Activated T-cell treated with anti-CD3 and anti-CD28 coated beads, Interleukin-2, amount 50 U/mL, for 24 hours (primary cell): ENCODE measurements around the gene FAM131B.

ENCODE experiments used
- DNase-seq: peaks from one replicate; pipeline ENCODE4 v3.0.0-alpha.2; 2020
- H3K27ac Mint-ChIP-seq: 2 replicates; pipeline ENCODE4 v1.8.0; 2020; ENCODE audit warnings: mild to moderate bottlenecking, mixed read lengths
- H3K27me3 Mint-ChIP-seq: 2 replicates; pipeline ENCODE4 v1.8.0; 2020; ENCODE audit warnings: mixed read lengths
- H3K36me3 Mint-ChIP-seq: 2 replicates; pipeline ENCODE4 v1.8.0; 2020; ENCODE audit warnings: low read depth, mixed read lengths
- H3K4me1 Mint-ChIP-seq: 2 replicates; pipeline ENCODE4 v1.8.0; 2020; ENCODE audit warnings: low read depth, mixed read lengths
- H3K4me3 Mint-ChIP-seq: 2 replicates; pipeline ENCODE4 v1.8.0; 2020; ENCODE audit warnings: mild to moderate bottlenecking, moderate library complexity, mixed read lengths
- H3K9me3 Mint-ChIP-seq: 2 replicates; pipeline ENCODE4 v1.8.0; 2020; ENCODE audit warnings: mixed read lengths

The FAM131B gene

DNA sequence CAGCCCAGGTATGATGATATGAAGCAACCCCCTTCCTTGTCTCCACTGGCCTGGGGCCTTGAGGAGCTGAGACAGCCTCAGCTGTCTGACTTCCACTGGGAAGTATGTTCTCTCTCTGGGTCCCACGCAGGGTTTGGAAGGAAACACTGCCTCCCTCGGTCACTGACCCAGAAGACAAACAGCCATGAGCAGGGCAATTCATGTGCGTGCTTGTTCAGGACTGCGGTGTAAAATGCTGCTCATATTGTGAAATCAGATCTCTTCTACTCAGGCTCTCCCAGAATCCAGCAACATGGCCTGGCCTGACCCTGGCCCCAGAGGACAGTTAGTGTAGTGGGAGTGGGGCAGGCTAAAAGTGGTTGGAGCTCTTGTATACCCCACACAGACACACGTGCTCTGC, 43.9 kb downstream of the FAM131B start:
- no peak for DNase-seq
- no peaks in the 10 kb centered on the region for H3K36me3 Mint-ChIP-seq
- no peak overlapping the region for H3K4me3 Mint-ChIP-seq
- H3K27ac Mint-ChIP-seq: peak overlapping the region; percentile 2
- no peaks in the 10 kb centered on the region for H3K9me3 Mint-ChIP-seq
- H3K4me1 Mint-ChIP-seq: no peaks in the 10 kb centered on the region
- no peaks in the 10 kb centered on the region for H3K27me3 Mint-ChIP-seq

DNA sequence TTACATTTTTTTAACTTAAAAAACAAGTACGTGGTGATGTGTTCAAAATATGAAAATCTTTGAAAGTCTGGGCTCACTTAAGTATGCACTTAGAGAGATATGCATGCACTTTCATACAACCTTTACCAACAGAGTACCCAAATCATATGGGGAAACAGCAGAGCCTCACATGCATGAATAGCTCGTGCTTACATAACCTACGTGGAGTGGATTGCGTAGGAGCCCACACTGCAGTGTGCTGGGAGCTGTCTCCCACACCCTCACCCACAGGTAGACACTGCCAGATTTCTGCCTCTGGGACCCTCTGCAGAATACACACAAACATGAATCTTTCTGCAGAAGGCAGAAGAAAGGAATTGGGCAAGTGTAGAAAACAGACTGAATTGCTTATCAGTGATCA, 46.0 kb downstream of the FAM131B start:
- no peak overlapping the region for H3K27ac Mint-ChIP-seq
- no peaks in the 10 kb centered on the region for H3K27me3 Mint-ChIP-seq
- no peak overlapping the region for H3K4me3 Mint-ChIP-seq
- no peak for DNase-seq
- H3K36me3 Mint-ChIP-seq: no peaks in the 10 kb centered on the region
- peaks cover 3% of the 10 kb centered on the region for H3K4me1 Mint-ChIP-seq
- no peaks in the 10 kb centered on the region for H3K9me3 Mint-ChIP-seq

DNA sequence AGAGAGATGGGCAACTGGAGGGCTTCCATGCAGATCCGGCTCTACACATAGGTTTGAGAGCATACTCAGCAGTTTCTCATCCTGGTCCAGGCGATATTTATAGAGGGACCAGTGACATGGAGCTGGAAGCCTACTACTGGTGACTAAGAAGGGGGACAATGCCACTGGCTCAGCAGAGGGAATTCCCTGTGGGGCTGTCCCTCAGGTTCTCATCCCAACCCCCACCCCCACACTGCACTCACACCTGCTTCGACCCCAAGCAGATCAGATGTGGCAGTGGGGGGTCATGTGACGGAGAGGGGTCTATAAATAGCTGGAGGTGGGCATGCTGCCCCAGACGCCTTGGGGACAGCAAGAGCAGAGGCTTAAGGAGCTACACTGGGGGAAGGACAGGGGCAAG, 46.7 kb downstream of the FAM131B start, which contains the start of gene CLCN1:
TSS of gene CLCN1 (plus strand) at position 336 of the 400 bp plus-strand sequence. CDS start 102 bp downstream, outside the sequence.
- Mint-ChIP-seq H3K36me3 (no peaks in the 10 kb centered on the region), H3K4me3 (no peak within 1 kb of the TSS), H3K27ac (no peak within 1 kb of the TSS), H3K27me3 (no peaks in the 10 kb centered on the region), H3K9me3 (no peaks in the 10 kb centered on the region), H3K4me1 (peaks cover 7% of the 10 kb centered on the region)
- no peak for DNase-seq

DNA sequence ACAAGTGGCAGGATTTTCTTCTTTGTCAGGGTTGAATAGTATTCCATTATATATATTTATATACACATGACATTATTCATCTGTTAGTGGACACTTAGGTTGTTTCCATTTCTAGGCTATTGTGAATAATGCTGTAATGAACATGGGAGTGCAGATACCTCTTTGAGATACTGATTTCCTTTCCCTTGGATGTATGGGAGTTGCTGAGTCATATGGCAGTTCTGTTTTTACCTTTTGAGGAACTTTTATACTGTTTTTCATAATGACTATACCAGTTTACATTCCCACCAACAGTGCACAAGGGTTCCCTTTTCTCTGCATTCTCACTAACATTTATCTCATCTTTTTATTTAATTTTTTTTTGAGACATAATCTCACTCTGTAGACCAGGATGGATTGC, 48.4 kb downstream of the FAM131B start:
- H3K27ac Mint-ChIP-seq: no peak overlapping the region
- H3K27me3 Mint-ChIP-seq: no peaks in the 10 kb centered on the region
- H3K4me3 Mint-ChIP-seq: no peak overlapping the region
- peaks cover 18% of the 10 kb centered on the region for H3K4me1 Mint-ChIP-seq
- peaks cover 12% of the 10 kb centered on the region for H3K36me3 Mint-ChIP-seq
- no peak for DNase-seq
- no peaks in the 10 kb centered on the region for H3K9me3 Mint-ChIP-seq

DNA sequence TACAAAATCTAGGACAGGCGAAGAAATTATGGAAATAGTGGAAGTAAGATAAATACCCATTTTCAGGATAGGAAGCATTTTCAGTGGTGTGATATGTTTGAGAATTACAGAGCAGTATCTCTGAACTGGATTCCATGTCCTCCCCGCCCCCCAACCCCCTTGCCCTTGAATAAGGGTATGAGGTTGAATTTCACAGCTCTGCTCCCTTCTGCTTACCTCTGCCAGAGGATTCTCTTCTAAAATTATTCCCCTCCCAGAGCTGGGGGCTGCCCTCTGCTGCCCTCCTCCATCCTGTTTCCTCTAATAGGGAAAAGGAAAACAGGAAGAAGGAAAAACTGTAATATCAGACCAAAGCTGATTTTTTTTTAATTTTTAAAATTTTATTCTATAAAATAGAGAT, 53.9 kb downstream of the FAM131B start:
- Mint-ChIP-seq H3K27me3 (no peaks in the 10 kb centered on the region), H3K4me1 (peaks cover 54% of the 10 kb centered on the region), H3K4me3 (no peak overlapping the region), H3K9me3 (no peaks in the 10 kb centered on the region), H3K36me3 (peaks cover 67% of the 10 kb centered on the region), H3K27ac (peak overlapping the region; percentile 47)
- DNase-seq: no peak

DNA sequence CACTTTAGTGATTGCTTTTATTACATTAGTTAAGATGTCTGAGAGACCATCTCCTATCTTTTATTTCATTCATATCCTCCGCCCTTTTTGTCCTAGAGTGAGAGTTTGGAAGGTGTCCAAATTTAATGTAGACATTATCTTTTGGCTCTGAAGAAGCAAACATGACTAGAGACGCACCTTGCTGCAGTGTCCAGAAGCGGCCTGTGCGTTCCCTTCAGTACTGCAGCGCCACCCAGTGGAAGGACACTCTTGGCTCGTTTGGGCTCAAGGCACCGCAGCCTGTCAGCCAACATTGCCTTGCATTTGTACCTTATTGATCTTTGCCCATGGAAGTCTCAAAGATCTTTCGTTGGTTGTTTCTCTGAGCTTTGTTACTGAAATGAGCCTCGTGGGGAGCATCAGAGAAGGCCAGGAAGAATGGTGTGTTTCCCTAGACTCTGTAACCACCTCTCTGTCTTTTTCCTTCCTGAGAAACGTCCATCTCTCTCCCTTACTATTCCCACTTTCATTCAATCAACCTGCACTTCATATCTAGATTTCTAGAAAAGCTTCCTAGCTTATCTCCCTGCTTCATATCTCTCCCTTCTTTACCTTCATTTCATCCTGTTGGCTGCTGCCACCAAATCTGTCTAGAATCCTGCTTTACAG, 57.0 kb downstream of the FAM131B start:
- Mint-ChIP-seq H3K27ac (peak overlapping the region; percentile 13), H3K4me3 (no peak overlapping the region), H3K4me1 (peaks cover 48% of the 10 kb centered on the region), H3K9me3 (no peaks in the 10 kb centered on the region), H3K36me3 (peaks cover 95% of the 10 kb centered on the region), H3K27me3 (no peaks in the 10 kb centered on the region)
- peak; percentile 76 for DNase-seq

DNA sequence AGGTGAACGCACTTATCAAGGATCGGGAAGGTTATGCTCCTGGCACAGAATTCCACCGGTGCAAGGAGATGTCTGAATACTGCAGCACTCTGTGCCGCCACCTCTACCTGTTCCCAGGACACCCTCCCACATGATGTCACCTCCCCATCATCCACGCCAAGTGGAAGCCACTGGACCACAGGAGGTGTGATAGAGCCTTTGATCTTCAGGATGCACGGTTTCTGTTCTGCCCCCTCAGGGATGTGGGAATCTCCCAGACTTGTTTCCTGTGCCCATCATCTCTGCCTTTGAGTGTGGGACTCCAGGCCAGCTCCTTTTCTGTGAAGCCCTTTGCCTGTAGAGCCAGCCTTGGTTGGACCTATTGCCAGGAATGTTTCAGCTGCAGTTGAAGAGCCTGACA, 57.6 kb downstream of the FAM131B start:
- Mint-ChIP-seq H3K36me3 (peaks cover 97% of the 10 kb centered on the region), H3K4me3 (no peak overlapping the region), H3K27me3 (no peaks in the 10 kb centered on the region), H3K27ac (peak overlapping the region; percentile 13), H3K9me3 (no peaks in the 10 kb centered on the region), H3K4me1 (peaks cover 45% of the 10 kb centered on the region)
- DNase-seq: no peak

DNA sequence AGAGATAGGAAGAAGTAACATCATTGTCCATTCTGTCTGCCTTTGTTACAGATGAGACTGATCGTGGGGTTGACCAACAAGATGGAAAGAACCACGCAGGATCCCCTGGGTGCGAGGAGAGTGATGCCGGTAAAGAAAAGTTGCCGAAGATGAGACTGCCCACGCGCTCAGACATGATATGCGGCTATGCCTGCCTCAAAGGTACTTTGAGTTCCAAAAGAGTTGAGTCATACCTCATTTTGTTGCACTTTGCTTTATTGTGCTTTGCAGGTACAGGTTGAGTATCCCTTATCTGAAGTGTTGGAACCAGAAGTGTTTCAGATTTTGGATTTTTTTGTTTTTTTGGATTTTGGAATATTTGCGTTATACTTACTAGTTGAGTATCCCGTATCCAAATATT, 58.8 kb downstream of the FAM131B start:
- peaks cover 49% of the 10 kb centered on the region for H3K4me1 Mint-ChIP-seq
- H3K36me3 Mint-ChIP-seq: peaks cover 97% of the 10 kb centered on the region

More for the DNA sequence above, 58.8 kb downstream of the FAM131B start:
- Mint-ChIP-seq H3K4me3 (no peak overlapping the region), H3K27ac (peak overlapping the region; percentile 48), H3K9me3 (no peaks in the 10 kb centered on the region), H3K27me3 (no peaks in the 10 kb centered on the region)
- DNase-seq: no peak
